Hematopoietic multipotent progenitor cell treated with erythropoietin and hydrocortisone succinate and interleukin-3 and kit ligand, for 4 days (in vitro differentiated cells): ENCODE data around the gene TVP23A.
A peak's percentile ranks its signal among the peaks of the same experiment; 100 is the strongest.
"Not testable (repeated sequence)": the region's sequence is repeated elsewhere in the genome, so short reads cannot be mapped to it uniquely, and the experiment has no call there.

Source experiments
- DNase-seq: peaks from one replicate; pipeline ENCODE4 v3.0.0-alpha.2; 2015

TVP23A gene

GRCh38 chr16:10791048-10791447, 27.5 kb downstream of the TVP23A start:
- no peak for DNase-seq

GRCh38 chr16:10788630-10789029, 30.0 kb downstream of the TVP23A start:
- not testable (repeated sequence) for DNase-seq

GRCh38 chr16:10787304-10787703, 31.3 kb downstream of the TVP23A start:
- DNase-seq: no peak

GRCh38 chr16:10782628-10783027, 36.0 kb downstream of the TVP23A start:
- no peak for DNase-seq

- no peak for DNase-seq
These were observed 38.0 kb downstream of the TVP23A start for GRCh38 chr16:10780628-10781027.

GRCh38 chr16:10779908-10780307, 38.7 kb downstream of the TVP23A start:
- not testable (repeated sequence) for DNase-seq

DNA sequence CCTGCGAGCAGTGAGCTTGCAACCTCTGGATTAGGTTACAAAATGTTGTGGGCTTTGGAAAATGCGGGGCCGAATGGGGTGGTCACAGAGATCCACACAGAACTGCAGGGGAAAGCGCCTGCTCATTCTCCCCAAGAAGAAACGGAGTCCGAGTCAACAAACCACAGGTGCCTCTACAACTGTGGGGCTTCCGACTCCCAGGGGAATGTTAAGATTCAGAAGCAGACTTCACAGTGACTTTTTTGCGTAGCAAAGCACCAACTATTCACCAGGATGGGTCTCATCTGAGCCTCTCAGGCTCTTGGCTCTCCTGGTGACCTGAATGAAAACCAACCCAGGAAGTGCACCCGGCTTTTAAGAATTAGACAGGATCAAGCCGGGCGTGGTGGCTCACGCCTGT, 41.2 kb downstream of the TVP23A start:
- no peak for DNase-seq

DNA sequence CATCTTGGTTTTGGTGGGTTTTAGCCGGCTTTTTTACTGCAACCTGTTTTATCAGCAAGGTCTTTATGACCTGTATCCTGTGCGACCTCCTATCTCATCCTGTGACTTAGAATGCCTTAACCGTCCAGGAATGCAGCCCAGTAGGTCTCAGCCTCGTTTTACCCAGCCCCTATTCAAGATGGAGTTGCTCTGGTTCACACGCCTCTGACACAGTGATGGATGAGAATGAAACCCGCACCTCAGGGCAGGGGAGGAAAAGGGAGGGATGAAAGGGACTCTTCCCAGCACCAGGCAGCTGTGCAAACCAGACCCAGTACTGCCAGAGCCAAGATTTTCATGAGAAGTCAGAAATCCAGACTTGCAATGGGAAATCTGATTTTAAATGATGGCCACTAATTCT, 41.7 kb downstream of the TVP23A start:
- not testable (repeated sequence) for DNase-seq

- DNase-seq: no peak
These were observed 42.3 kb downstream of the TVP23A start for GRCh38 chr16:10776280-10776679.

DNA sequence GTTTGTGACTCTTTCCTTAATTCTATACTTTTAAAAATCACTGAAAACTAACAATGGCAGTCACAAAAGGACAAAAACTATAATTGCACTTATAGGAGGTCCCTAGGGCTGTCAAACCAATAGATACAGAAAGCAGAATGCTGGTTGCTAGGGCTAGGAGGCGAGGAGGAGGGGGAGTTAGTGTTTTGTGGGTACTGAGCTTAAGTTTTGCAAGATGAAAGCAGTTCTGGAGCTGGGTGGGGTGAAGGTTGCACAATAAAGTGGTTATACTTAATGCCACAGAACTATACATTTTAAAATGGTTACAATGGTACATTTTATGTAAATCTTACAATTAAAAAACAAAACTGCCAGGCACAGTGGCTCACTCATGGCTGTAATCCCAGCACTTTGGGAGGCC, 47.7 kb downstream of the TVP23A start:
- peak; percentile 84 for DNase-seq

DNA sequence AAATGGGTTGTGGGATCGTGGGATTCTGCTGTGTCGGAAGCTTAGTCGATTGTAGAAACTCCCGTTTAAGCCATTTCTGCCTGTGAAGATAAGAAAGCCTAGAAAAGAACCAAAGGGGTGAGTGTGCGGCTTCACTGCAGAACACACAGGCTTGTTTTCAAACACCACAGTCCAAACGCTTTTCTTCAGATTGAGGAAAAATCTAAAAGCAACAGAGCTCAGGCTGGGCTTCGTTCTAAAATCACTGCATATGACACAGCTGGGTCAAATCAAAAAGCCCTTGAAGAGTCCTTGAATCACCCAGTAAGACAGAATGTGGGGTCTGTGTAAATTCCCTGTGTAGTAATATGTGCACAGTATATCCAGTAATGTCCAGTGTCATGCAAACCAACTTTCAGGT, 49.2 kb downstream of the TVP23A start:
- no peak for DNase-seq

DNA sequence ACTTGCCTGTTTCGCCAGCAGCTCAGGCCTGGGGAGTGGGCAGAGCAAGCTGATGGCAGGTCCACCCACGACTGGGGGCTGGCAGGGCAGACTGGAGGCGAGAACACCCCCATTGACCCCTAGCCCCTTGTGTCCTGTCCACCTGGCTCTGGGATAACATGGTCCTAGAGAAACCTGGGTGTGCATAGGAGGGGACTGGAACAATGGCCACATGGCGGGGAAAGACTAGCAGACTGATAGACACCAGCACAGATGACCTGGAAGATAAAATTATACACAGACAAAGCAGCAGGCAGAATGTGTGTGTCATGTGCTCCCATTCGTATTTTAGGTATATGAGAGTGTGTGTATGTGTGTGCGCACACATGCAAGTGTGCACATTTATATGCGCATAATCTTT, 51.5 kb downstream of the TVP23A start:
- no peak for DNase-seq

DNA sequence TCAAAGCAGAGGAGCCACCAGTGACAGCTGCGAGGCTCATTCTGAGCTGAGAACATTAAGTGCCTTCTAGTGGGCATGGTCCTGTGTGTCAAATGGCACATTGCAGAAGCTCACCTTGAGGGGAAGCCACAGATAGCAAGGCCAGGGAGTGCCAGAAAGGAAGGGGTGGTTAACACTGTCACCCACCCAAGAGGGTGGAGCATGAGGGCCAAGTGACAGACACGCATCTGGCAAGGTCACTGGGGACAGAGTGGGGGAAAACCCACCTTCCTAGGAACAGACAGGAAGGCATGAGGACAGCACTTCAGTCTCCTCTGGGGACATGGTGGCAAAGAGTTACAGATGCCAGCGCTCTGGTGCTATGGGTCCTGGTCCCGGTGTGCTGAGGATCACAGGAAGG, 52.8 kb downstream of the TVP23A start:
- no peak for DNase-seq

- peak; percentile 47 for DNase-seq
These were observed 55.1 kb downstream of the TVP23A start for GRCh38 chr16:10763456-10763855.

DNA sequence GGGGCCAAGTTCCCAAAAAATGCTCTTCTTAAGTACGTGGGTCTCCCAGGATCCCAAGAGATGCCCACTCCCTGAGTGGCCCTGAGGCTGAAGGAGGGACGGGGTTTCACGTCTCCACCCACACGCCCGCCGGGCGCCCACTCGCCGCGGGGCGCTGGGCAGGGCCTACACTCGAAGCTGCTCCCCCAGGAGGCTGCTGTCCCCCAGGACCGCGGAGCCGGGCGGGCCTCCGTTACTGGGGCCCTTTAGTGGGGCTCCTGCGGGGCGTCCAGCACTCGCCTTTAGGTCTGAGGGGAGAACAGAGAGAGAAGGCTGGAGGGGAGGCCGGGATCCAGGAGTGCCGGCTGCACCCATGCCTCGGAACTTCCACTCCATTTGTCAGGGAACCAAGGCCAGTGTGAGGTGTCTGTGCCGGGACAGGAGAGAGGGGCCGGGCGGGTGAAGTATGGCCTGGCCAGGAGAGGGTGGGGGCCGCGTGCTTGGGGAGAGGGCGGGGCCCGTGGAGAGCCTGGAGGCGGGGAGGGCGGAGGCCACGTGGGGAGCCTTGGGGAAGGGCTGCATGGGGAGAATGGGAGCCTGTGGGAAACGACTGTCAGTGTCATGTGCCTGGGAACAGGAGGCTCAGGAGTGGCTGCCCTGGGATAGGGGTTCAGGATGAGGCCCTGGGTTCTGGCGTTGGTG, 56.1 kb downstream of the TVP23A start:
- DNase-seq: no peak

- DNase-seq: no peak
These were observed 57.2 kb downstream of the TVP23A start for GRCh38 chr16:10761373-10761772.

DNA sequence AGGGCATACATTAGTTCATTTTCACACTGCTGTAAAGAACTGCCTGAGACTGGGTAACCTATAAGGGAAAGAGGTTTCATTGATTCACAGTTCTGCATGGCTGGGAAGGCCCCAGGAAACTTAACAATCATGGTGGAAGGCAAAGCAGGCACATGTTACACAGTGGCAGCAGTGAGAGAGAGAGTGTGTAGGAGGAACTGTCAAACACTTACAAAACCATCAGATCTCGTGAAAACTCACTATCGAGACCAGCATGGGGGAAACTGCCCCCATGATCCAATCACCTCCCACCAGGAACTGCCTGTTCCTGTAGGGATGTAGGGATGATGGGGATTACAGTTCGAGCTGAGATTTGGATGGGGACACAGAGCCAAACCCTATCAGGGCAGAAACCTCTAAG, 57.7 kb downstream of the TVP23A start:
- DNase-seq: no peak

GRCh38 chr16:10756574-10756973, 62.0 kb downstream of the TVP23A start:
- peak; percentile 28 for DNase-seq

GRCh38 chr16:10754941-10755340, 63.7 kb downstream of the TVP23A start:
- DNase-seq: no peak

GRCh38 chr16:10753670-10754069, 64.9 kb downstream of the TVP23A start:
- no peak for DNase-seq

- DNase-seq: peak; percentile 42
These were observed 65.6 kb downstream of the TVP23A start for GRCh38 chr16:10752843-10753523.

DNA sequence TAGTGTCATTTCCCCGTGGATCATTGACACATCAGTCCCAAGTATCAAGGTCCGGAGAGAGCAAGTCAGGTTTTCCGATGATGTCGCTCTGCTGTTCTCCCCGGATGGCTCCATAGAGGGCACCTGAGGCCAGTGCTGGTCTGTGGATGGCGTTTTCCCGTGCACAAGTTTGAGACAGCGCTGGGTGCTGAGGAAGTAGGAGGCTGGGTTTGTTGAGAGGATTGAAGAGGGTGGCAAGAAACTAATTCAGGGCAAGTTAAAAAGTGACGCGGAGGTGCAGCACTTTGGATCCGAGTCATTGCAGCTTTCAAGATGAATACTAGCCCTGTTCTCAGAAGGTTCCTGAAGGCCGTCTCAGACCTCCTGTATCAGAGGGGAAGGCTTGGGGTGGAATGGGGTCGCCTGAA, 67.3 kb downstream of the TVP23A start:
- no peak for DNase-seq

GRCh38 chr16:10750793-10751192, 67.8 kb downstream of the TVP23A start:
- DNase-seq: no peak

DNA sequence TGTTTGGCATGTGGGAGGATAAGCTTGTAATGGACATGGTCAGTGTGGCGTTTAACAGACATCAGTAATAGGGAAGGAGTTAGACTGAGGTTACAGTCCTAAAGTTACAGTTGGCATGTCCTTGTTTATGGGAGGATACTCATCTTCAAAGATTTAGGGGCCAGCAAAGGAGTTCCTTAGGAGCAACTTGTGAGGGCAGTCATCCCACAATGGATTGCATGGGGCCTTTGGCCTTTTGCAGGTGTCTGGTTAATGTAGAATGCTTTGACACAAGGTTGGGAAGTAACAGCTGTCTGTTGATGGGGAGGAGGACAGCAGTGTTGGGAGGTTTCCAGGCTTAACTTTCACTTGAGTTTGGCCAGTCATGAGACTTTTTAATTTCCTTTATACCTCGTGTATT, 72.8 kb downstream of the TVP23A start:
- DNase-seq: no peak
